HuH-7.5 (cell line): ENCODE data around the gene GRK5.

ENCODE experiments used
- DNase-seq: peaks from one replicate; pipeline ENCODE4 v3.0.0; 2011; ENCODE audit warnings: low spot score

Gene GRK5

DNA sequence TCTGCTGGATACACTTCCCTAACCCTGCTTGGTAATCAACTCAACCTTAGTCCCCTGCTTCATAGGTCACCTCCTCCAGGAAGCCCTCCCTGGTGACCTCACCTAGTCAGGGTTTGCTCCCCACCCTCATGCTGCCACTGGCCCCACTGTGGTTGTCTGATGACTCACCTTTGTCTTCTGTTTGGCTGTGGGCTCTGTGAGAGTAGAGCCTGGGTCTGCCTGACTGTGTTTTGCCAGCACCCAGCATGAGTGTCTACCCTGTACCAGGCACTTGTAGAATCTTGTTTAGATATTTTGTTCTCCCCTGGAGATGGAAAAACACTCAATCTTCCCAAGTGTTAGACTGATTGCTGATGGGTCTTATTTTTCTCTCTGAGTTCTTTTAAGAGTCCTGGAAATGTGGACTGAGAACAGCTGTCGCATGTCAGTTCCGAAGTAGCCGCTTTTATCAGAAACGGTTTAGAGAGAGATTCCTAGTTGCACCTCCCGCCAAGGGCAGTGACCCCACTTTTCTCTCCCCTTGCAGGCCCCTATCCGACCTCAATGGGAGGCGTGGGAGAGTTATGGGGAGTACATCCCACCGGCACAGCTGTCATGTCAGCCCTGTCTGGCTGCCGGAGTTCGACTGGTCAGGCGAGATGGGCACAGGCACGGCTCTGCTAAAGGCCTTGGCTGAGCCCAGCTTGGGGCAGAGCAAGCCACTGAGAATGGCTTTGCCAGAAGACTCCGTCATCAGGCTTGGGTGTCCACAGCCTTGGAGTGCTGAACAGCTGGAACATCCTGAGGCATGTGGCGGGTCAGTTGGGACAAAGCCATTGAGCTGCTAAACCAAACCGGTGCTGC is 134.3 kb downstream of the GRK5 start:
- DNase-seq: peak; percentile 53

DNA sequence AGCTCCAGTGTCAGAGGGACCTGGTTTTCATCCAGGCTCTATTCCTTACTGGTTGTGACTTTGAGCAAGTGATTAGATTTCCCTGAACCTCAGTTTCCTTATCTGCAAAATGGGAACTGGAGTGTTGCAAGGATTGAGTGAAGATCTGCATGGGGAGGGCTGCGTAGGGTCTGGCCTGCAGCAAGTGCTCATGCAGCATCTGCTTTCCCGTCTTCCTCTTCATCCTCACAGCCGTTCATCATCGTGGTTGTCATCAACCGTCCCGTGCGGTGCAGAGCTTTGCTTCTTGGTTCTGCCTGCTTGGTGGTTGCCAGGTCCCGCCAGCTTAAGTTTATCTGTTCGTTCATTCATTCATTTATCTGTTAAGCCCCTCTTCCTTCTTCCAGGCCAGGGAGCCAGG is 135.0 kb downstream of the GRK5 start:
- no peak for DNase-seq

- no peak for DNase-seq
Measured at GRCh38 chr10:119343011-119343601, 135.7 kb downstream of the GRK5 start.

GRCh38 chr10:119344381-119344780 is 137.0 kb downstream of the GRK5 start:
- DNase-seq: no peak

- DNase-seq: no peak
Measured at GRCh38 chr10:119346095-119346832, 138.9 kb downstream of the GRK5 start.

DNA sequence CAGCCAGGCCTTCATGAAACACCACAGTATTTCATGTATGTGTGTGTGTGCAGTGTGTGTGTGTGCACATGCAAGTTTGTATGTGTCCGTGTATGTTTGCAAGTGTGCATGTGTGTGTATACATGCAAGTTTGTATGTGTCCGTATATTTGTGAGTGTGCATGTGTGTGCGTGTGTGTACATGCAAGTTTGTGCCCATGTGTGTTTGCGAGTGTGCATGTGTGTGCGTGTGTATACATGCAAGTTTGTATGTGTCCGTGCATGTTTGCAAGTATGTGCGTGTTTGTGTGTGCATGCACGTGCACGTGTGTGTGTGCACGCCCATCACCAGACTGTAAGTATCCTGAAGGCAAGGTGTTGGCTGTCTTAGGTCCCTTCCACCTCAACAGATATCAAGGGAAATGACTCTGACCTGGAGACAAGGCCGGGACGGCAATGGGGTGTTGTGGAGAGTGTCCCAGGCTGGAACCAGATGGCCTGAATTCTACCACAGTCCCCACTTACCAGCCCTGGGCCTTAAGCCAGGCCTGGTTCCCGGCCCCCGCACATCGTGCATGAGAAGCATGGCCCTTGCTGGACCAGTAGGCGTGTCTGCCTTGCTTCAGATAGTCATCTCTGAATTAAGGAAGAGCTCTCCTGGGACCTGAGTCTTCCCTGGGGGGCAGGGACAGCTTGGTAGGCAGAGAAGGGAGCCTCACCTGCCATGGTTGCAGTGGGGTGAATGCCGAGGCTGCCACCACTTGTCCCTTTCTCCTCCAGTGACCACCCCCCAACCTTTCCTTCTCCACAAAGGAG is 140.0 kb downstream of the GRK5 start:
- no peak for DNase-seq

DNA sequence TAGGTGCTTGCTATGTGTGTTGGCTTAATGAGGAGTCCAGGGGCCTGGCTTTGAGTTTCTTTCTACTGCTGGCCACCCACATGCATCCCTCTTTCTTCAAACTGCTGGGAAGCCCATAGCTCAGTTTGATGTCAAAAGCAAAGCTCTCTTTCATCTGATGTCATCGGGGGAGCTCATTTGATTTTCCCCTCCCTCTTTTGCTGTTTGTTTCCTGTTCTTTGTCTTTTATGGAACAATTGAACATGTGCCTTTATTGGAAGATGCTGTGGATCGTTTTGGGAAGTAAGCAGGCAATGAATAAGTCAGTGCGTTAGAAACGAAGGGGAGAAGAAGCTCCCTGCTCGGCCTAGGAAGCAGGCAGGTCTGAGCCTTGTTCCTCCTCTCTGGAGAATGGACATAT is 140.7 kb downstream of the GRK5 start:
- no peak for DNase-seq

- DNase-seq: no peak
Measured at GRCh38 chr10:119348516-119349240, 141.3 kb downstream of the GRK5 start.

DNA sequence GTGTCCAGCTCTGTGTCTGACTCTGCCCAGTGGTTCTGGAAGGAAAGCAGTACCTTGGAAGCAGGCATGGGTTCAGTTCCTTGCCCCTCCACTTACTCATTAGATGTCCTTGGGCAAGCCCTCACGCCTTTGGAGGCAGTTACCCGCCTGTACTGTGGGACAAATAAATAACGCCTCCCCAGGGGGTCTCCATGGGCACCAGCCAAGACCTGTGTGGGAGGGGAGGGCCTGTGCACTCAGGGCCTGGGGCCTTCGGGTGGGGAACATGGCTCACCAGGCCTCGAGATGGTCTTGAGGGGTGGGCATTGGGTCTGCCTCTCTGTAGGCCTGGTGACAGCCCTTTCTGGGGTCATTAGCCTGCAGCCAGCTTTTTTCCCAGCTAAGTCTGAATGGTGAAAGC is 142.0 kb downstream of the GRK5 start:
- no peak for DNase-seq

- no peak for DNase-seq
Measured at GRCh38 chr10:119349937-119350501, 142.6 kb downstream of the GRK5 start.

- DNase-seq: no peak
Measured at GRCh38 chr10:119350502-119351097, 143.2 kb downstream of the GRK5 start.

- DNase-seq: no peak
Measured at GRCh38 chr10:119351189-119351588, 143.8 kb downstream of the GRK5 start.

DNA sequence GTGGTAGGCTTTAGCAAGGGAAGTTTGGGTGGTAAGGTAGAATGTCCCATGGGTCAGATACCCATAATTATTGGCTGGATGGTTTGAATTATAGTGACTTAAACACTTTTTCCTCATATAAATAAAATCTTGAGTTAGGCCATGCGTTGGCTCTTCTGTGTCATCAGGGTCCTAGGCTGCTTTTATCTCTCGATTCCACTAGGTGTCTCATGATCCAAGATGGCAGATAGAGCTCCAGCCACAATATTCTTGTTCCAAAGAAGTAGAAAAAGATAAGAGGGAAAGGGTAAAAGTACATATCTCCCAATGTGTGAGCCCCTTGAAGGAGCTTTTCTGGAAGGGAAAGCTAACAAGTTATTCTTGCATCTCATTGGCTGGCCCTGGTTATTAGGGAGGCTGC is 144.7 kb downstream of the GRK5 start:
- no peak for DNase-seq

DNA sequence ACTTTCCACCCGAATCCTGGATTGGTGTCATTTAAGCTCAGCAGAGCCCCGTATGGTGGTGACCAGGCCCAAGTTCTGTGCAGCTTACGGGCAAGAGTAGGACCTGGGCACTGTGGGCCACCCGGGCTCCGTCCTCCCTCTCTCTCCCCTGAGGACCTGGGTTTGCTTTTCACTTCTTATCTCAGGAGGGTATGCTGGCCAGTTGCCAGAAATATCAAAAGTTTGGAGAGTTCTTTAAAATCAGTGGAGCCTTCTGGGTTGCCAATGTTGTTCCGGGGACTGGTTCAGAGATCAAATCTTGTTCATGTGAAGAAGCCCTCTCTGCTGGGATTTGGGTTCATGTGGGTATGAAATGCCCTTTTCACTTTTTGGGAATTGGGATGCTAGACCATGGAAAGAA is 145.4 kb downstream of the GRK5 start:
- no peak for DNase-seq

- DNase-seq: no peak
Measured at GRCh38 chr10:119353421-119353820, 146.1 kb downstream of the GRK5 start.

DNA sequence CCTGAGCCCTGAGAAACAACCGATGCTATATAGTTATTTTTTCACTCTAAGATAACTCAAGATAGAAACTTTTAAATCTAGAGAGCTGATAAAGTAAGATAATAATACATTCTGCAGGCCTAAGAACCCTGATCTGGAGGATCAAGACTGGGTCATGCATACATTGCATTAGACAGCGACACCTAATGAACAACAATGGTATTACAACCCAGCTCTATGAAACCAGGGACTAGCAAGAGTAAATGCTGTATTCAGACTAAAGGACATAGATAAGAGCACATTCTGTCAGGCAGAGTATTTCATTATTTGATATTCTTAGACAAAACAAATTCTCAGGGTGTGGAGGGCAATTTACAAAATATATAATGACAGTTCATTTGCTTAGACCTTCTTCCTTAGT is 148.6 kb downstream of the GRK5 start:
- DNase-seq: no peak

DNA sequence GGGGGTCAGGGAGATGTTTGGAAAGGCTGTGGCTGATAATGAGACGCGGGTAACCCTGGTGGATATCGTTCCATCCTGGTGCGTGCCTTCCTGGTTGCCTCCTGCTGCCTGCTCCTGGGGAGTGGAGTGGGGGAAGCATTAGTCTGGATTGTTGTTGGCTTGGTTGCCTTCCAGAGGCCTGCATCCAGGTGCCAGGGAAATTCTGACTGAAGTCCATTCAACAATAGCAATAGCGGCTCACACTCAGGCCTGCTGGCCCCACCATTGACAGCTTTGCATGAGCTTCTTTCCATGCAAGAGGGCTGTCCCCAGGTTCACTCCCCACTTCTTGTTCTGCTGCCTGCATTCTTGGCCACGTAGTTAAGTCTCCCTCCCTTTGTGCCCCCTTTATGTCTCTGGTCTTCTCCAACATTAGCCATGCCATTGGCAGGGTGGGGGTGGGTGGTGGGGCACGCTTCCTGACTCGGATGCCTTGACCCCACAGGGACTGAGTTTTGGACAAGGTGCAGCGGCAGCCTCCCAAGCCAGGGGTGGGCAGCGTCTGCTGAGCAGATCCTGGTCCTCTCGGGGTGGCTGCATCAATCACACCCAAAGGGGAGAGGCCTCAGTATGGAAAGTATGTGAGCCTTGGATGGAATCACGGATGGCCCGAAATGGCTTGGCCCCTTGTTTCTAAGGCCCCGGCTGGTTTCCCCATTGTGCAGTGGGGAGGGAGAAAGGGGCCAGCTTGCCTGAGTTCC is 150.2 kb downstream of the GRK5 start:
- DNase-seq: no peak

DNA sequence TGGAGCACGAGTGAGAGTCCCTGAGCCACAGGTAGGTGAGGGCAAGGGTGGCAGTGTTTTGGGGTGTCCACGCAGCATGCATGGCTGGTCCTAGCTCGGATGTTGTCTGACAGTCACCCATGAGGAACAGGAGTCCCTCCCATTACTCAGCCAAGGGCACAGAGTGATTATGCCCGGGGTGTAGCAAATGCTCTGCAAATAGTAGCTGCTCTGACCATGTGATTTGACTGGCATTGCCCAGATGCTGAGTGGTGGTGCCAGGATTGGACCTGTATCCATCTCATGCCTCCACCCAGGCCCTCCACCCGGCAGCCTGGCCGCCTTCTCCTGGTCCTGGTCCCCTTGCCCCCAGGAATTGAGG is 150.8 kb downstream of the GRK5 start:
- DNase-seq: no peak

- DNase-seq: no peak
Measured at GRCh38 chr10:119358567-119358966, 151.2 kb downstream of the GRK5 start.

- no peak for DNase-seq
Measured at GRCh38 chr10:119359025-119359424, 151.7 kb downstream of the GRK5 start.
